Activated CD8-positive, alpha-beta memory T cell treated with anti-CD3 and anti-CD28 coated beads for 48 hours (primary cell): ENCODE results near the gene C2orf69.

Experiments used
- DNase-seq, 3 experiments: peaks; one replicate each; pipeline ENCODE4 v3.0.0-alpha.2; 2020; ENCODE audit warnings: low read depth in 2 of 3, low spot score in 2 of 3

C2orf69 gene

GRCh38 chr2:199962203-199962602, 51.1 kb downstream of the C2orf69 start:
- DNase-seq = no peak

- no peak for DNase-seq
Observed at GRCh38 chr2:199966405-199966804, 55.3 kb downstream of the C2orf69 start.

- DNase-seq = no peak
Observed at GRCh38 chr2:199966976-199967375, 55.9 kb downstream of the C2orf69 start.

- no peak for DNase-seq
Observed at GRCh38 chr2:199968126-199968525, 57.0 kb downstream of the C2orf69 start.

GRCh38 chr2:199972088-199972626, 61.1 kb downstream of the C2orf69 start:
- no peak for DNase-seq

- no peak for DNase-seq
Observed at GRCh38 chr2:199973703-199974102, 62.6 kb downstream of the C2orf69 start.

- DNase-seq = no peak
Observed at GRCh38 chr2:199975273-199975895, 64.3 kb downstream of the C2orf69 start.
